Measurements from ENCODE around the gene NGEF. TPM values are rescaled to one million over a fixed set of nuclear protein-coding genes. Genes with fewer than 3 reads are reported as not detected.
"Not testable (repeated sequence)": the region's sequence is repeated elsewhere in the genome, so short reads cannot be mapped to it uniquely, and the experiment has no call there.

The NGEF gene
- total and polyA plus RNA-seq, 4 donors = 15.4 to 46.3 (median 29.2) TPM

DNA sequence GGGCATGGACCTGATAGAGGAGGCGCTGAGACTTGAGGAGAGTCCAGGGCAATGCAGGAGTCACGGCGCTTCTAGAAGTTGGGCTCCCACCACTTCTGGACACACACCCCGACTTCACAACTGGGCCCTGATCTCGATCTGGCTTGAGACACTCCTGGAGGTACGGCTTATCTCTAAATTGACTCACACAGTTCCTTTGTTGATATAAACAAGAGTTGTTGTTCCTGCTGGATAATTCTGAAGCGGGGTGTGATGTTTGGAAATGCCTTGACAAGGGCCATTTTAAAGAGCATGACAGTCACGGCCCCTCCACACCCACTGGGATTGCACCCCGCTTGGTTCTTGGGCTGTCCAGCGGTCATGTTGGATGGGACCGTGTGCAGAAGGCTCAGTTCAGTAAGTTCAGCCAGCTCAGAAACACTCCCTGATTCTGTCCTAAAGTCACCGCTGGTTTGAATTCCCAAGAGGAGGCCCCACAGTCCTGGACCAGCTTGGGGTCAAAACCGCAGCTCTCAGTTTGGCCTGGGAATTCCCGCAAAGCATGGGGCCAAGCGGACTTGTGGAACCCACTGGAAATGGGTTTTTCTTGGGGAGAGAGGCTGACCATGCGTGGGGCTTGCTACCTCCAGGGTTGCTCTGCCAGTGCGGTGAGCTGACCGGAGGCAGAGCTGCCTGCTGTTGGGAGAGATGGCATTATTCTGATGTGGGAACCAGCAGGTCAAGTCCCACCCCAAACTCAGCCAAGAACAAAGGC, 10.1 kb upstream of the NGEF start:
- no peaks in the 10 kb centered on the region for H3K27me3 ChIP-seq (ENCODE audit: control insufficient read depth, insufficient read depth, low read length)
- peaks cover 1% of the 10 kb centered on the region for H3K9me3 ChIP-seq (ENCODE audit: control insufficient read depth, insufficient read depth, low read length)
- no peak overlapping the region for H3K4me3 ChIP-seq (ENCODE audit: low read depth, low read length)
- H3K36me3 ChIP-seq (ENCODE audit: control insufficient read depth, insufficient read depth, low read length) = no peaks in the 10 kb centered on the region
- WGBS (ENCODE audit: insufficient coverage) = 94% methylated on average over 14 of the region's 18 CpGs
- no peaks in the 10 kb centered on the region for H3K4me1 ChIP-seq (ENCODE audit: control insufficient read depth, insufficient read depth, low read length)
- no peak overlapping the region for H3K27ac ChIP-seq (ENCODE audit: low read depth, low read length)
- no peak for DNase-seq (ENCODE audit: low read depth in 4 of 6, low spot score in 6 of 6)

DNA sequence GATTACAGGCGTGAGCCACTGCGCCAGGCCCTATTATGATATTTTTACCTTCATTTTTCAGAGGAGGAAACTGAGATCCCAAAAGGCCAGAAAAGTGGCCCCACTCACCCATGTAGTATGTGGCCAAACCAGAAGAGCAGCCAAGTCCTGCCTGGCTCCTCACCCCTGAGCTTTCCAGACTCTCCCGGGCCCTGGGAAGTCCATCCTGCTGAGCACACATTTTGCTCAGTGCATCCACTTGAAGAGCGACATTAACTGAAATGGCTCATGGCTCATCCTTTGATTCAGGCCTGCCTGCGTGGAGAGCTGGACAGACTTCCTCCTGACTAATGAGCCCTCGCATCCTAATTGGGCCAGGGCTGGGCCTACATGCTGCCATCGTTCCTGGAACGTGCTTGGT, 9.5 kb upstream of the NGEF start:
- Histone ChIP-seq H3K4me3 (ENCODE audit: low read depth, low read length) (no peak overlapping the region), H3K9me3 (ENCODE audit: control insufficient read depth, insufficient read depth, low read length) (peaks cover 5% of the 10 kb centered on the region), H3K27me3 (ENCODE audit: control insufficient read depth, insufficient read depth, low read length) (no peaks in the 10 kb centered on the region), H3K27ac (ENCODE audit: low read depth, low read length) (no peak overlapping the region), H3K4me1 (ENCODE audit: control insufficient read depth, insufficient read depth, low read length) (no peaks in the 10 kb centered on the region), H3K36me3 (ENCODE audit: control insufficient read depth, insufficient read depth, low read length) (no peaks in the 10 kb centered on the region)
- no peak for DNase-seq (ENCODE audit: low read depth in 4 of 6, low spot score in 6 of 6)
- WGBS (ENCODE audit: insufficient coverage) = 91% methylated on average over 8 of the region's 8 CpGs

DNA sequence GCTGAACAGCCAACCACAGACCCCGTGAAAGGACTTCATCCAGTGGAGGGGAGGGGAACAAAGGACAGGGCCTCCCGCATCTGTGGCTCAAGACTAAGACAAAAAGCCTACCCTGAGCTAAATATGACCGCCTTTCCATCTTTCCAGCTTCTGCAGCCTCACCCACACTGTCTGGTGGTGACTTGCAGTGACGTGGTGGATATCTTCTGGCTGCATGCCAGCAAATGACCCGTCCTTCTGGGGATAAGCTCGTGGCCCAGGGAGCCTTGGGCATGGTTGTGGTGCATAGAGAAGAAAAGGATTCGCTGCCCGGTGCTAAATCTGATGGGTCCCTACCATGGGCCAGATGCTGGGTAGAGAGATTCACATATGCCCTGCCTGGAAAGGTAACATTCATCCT, 8.7 kb upstream of the NGEF start:
- 81% methylated on average over 4 of the region's 8 CpGs for WGBS (ENCODE audit: insufficient coverage)
- no peak overlapping the region for H3K4me3 ChIP-seq (ENCODE audit: low read depth, low read length)
- no peak for DNase-seq (ENCODE audit: low read depth in 4 of 6, low spot score in 6 of 6)
- no peak overlapping the region for H3K27ac ChIP-seq (ENCODE audit: low read depth, low read length)
- H3K9me3 ChIP-seq (ENCODE audit: control insufficient read depth, insufficient read depth, low read length) = peaks cover 5% of the 10 kb centered on the region
- H3K27me3 ChIP-seq (ENCODE audit: control insufficient read depth, insufficient read depth, low read length) = no peaks in the 10 kb centered on the region
- no peaks in the 10 kb centered on the region for H3K36me3 ChIP-seq (ENCODE audit: control insufficient read depth, insufficient read depth, low read length)
- H3K4me1 ChIP-seq (ENCODE audit: control insufficient read depth, insufficient read depth, low read length) = no peaks in the 10 kb centered on the region

DNA sequence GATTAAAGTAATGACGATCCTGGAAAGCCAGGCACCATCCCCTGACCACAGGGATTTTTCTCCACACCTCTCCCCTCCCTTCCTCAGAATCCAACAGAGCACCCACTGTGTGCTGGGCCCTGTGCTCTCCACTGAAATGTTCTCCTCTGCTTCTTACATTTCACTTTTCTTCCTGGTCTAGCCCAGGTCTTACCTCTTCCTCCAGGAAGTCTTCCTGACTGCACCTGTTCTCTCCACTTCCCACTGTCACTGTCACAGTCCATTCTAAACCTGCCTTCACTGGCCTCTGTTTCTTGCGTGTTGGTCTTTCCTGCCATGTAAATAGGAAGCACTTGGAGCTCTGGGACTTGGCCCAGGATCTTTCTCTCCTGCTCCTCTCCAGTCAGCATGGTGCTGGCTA, 7.4 kb upstream of the NGEF start:
- Histone ChIP-seq H3K4me3 (ENCODE audit: low read depth, low read length) (no peak overlapping the region), H3K4me1 (ENCODE audit: control insufficient read depth, insufficient read depth, low read length) (no peaks in the 10 kb centered on the region), H3K27me3 (ENCODE audit: control insufficient read depth, insufficient read depth, low read length) (no peaks in the 10 kb centered on the region), H3K27ac (ENCODE audit: low read depth, low read length) (no peak overlapping the region), H3K9me3 (ENCODE audit: control insufficient read depth, insufficient read depth, low read length) (peaks cover 5% of the 10 kb centered on the region), H3K36me3 (ENCODE audit: control insufficient read depth, insufficient read depth, low read length) (no peaks in the 10 kb centered on the region)
- 100% methylated on average over 2 of the region's 2 CpGs for WGBS (ENCODE audit: insufficient coverage)
- DNase-seq (ENCODE audit: low read depth in 4 of 6, low spot score in 6 of 6) = no peak

DNA sequence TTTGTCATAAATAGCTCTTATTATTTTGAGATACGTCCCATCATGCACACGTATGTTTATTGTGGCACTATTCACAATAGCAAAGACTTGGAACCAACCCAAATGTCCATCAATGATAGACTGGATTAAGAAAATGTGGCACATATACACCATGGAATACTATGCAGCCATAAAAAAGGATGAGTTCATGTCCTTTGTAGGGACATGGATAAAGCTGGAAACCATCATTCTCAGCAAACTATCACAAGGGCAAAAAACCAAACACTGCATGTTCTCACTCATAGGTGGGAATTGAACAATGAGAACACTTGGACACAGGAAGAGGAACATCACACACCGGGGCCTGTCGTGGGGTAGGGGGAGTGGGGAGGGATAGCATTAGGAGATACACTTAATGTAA, 6.6 kb upstream of the NGEF start:
- not testable (repeated sequence) for H3K4me3 ChIP-seq (ENCODE audit: low read depth, low read length); H3K36me3 ChIP-seq (ENCODE audit: control insufficient read depth, insufficient read depth, low read length); H3K9me3 ChIP-seq (ENCODE audit: control insufficient read depth, insufficient read depth, low read length); H3K27ac ChIP-seq (ENCODE audit: low read depth, low read length); DNase-seq (ENCODE audit: low read depth in 4 of 6, low spot score in 6 of 6); H3K4me1 ChIP-seq (ENCODE audit: control insufficient read depth, insufficient read depth, low read length); H3K27me3 ChIP-seq (ENCODE audit: control insufficient read depth, insufficient read depth, low read length)
- WGBS (ENCODE audit: insufficient coverage) = no CpG with 5 or more reads among the region's 4 CpGs

DNA sequence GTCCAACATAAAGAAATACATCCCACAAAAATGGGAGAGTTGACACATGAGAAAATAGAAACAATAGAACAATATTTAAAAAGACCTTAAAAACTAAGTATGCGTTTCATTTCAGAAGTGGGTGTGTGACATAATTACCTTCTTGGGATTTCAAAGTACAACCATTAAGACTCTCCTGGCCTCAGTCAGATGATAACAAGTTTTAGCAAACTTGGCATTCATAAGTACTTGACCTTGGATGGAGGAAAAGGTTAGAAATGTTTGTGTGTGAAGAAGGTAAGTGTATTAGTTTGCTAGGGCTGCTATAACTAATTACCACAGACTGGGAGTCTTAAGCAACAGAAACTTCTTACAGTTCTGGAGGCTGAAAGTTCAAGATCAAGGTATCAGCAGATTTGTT, 4.9 kb upstream of the NGEF start:
- no peaks in the 10 kb centered on the region for H3K27me3 ChIP-seq (ENCODE audit: control insufficient read depth, insufficient read depth, low read length)
- H3K4me1 ChIP-seq (ENCODE audit: control insufficient read depth, insufficient read depth, low read length) = no peaks in the 10 kb centered on the region
- WGBS (ENCODE audit: insufficient coverage) = no CpG with 5 or more reads among the region's 1 CpG
- no peaks in the 10 kb centered on the region for H3K36me3 ChIP-seq (ENCODE audit: control insufficient read depth, insufficient read depth, low read length)
- H3K9me3 ChIP-seq (ENCODE audit: control insufficient read depth, insufficient read depth, low read length) = peaks cover 5% of the 10 kb centered on the region
- DNase-seq (ENCODE audit: low read depth in 4 of 6, low spot score in 6 of 6) = no peak
- H3K27ac ChIP-seq (ENCODE audit: low read depth, low read length) = no peak overlapping the region
- H3K4me3 ChIP-seq (ENCODE audit: low read depth, low read length) = no peak overlapping the region

DNA sequence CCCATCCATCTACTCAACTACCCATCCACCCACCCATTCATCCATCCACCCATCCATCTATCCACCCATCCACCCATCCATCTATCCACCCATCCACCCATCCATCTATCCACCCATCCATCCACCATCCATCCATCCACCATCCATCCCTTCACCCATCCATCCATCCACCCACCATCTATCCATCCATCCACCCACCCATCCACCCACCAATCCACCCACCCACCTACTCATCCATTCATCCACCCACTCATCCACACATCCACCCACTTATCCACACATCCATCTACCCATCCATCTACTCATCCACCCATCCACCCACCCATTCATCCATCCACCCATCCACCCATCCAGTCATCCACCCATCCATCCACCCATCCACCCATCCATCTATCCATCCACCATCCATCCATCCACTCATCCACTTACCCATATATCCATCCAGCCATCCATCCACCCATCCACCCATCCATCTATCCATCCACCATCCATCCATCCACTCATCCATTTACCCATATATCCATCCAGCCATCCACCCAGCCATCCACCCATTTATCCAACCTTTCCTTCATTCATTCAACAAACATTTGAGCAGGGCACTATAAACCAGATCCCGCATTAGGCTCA, 2.1 kb upstream of the NGEF start:
- H3K27ac ChIP-seq (ENCODE audit: low read depth, low read length) = no peak overlapping the region
- H3K36me3 ChIP-seq (ENCODE audit: control insufficient read depth, insufficient read depth, low read length) = no peaks in the 10 kb centered on the region
- H3K4me3 ChIP-seq (ENCODE audit: low read depth, low read length) = no peak overlapping the region
- peaks cover 5% of the 10 kb centered on the region for H3K9me3 ChIP-seq (ENCODE audit: control insufficient read depth, insufficient read depth, low read length)
- no peak for DNase-seq (ENCODE audit: low read depth in 4 of 6, low spot score in 6 of 6)
- H3K4me1 ChIP-seq (ENCODE audit: control insufficient read depth, insufficient read depth, low read length) = peaks cover 11% of the 10 kb centered on the region
- no peaks in the 10 kb centered on the region for H3K27me3 ChIP-seq (ENCODE audit: control insufficient read depth, insufficient read depth, low read length)
- WGBS (ENCODE audit: insufficient coverage) = 100% methylated on average over 1 of the region's 1 CpG

DNA sequence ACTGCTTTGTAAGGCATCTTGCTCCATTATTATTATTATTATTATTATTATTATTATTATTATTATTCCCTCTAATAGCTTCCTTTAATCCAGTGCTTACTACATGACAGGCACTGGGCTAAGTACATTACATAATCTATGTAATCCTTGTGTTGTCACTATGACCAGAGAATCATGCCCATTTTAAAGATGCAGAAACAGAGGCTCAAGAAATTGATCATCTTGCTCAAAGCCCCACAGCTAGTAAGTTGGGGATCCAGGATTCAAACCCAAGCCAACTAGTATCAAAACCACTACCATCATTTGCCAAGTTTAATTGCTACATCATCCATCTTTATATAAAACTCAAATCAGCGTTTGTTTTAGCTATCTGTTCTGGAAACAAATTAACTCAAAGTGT, 594 bp upstream of the NGEF start:
- H3K9me3 ChIP-seq (ENCODE audit: control insufficient read depth, insufficient read depth, low read length) = peaks cover 5% of the 10 kb centered on the region
- H3K36me3 ChIP-seq (ENCODE audit: control insufficient read depth, insufficient read depth, low read length) = no peaks in the 10 kb centered on the region
- H3K4me3 ChIP-seq (ENCODE audit: low read depth, low read length) = no peak overlapping the region
- H3K27ac ChIP-seq (ENCODE audit: low read depth, low read length) = no peak overlapping the region
- WGBS (ENCODE audit: insufficient coverage) = 67% methylated on average over 1 of the region's 1 CpG
- DNase-seq (ENCODE audit: low read depth in 4 of 6, low spot score in 6 of 6) = no peak
- H3K27me3 ChIP-seq (ENCODE audit: control insufficient read depth, insufficient read depth, low read length) = no peaks in the 10 kb centered on the region
- H3K4me1 ChIP-seq (ENCODE audit: control insufficient read depth, insufficient read depth, low read length) = peaks cover 11% of the 10 kb centered on the region

- H3K9me3 ChIP-seq (ENCODE audit: control insufficient read depth, insufficient read depth, low read length) = no peaks in the 10 kb centered on the region
- H3K27me3 ChIP-seq (ENCODE audit: control insufficient read depth, insufficient read depth, low read length) = no peaks in the 10 kb centered on the region
- no peak for DNase-seq (ENCODE audit: low read depth in 4 of 6, low spot score in 6 of 6)
- peaks cover 11% of the 10 kb centered on the region for H3K4me1 ChIP-seq (ENCODE audit: control insufficient read depth, insufficient read depth, low read length)
- WGBS (ENCODE audit: insufficient coverage) = 79% methylated on average over 7 of the region's 12 CpGs
- no peak overlapping the region for H3K4me3 ChIP-seq (ENCODE audit: low read depth, low read length)
- H3K27ac ChIP-seq (ENCODE audit: low read depth, low read length) = no peak overlapping the region
- no peaks in the 10 kb centered on the region for H3K36me3 ChIP-seq (ENCODE audit: control insufficient read depth, insufficient read depth, low read length)
Observed at GRCh38 chr2:233012301-233012971, 620 bp downstream of the NGEF start.

DNA sequence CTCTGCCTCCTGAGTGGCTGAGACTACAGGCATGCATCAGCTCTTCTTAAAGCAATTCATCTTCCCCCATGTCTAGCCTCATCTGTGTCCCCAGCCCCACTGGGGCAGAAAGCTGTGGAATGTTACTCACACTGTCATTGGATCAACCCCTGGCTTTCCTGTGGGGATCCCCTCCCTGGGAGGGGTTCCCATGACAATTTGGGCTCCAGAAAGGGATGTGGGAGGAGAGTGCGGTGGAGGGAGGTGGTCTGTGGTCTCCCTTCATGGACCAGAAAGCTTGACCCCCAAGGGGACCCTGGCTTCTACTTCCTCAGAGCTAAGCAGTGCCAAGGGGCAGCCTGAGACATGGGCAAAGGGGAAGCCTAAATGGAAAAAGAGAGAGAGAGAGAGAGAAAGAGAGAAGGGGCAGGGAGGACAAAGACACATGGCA, 1.3 kb downstream of the NGEF start:
- no peaks in the 10 kb centered on the region for H3K36me3 ChIP-seq (ENCODE audit: control insufficient read depth, insufficient read depth, low read length)
- H3K27ac ChIP-seq (ENCODE audit: low read depth, low read length) = no peak overlapping the region
- no peak overlapping the region for H3K4me3 ChIP-seq (ENCODE audit: low read depth, low read length)
- no peaks in the 10 kb centered on the region for H3K27me3 ChIP-seq (ENCODE audit: control insufficient read depth, insufficient read depth, low read length)
- WGBS (ENCODE audit: insufficient coverage) = 90% methylated on average over 1 of the region's 1 CpG
- no peak for DNase-seq (ENCODE audit: low read depth in 4 of 6, low spot score in 6 of 6)
- H3K4me1 ChIP-seq (ENCODE audit: control insufficient read depth, insufficient read depth, low read length) = peaks cover 11% of the 10 kb centered on the region
- H3K9me3 ChIP-seq (ENCODE audit: control insufficient read depth, insufficient read depth, low read length) = no peaks in the 10 kb centered on the region

Data from spinal cord (tissue), 10 donors.